GM19351 (cell line): Measurements from ENCODE around the gene TMEM154.

ENCODE experiments used
- ATAC-seq: cut with Tn5 transposase; IDR thresholded peaks from one replicate; pipeline ENCODE4 v1.9.1; 2021; ENCODE audit warnings: mild to moderate bottlenecking, moderate library complexity; ENCODE audit not compliant: unreplicated experiment

Gene TMEM154

GRCh38 chr4:152679414-152680281 is at the start of gene TMEM154:
Gene TMEM154, minus strand, starts transcription at chr4:152679997. Its CDS starts 64 bp downstream, at chr4:152679933.
- peak; percentile 56 for ATAC-seq

DNA sequence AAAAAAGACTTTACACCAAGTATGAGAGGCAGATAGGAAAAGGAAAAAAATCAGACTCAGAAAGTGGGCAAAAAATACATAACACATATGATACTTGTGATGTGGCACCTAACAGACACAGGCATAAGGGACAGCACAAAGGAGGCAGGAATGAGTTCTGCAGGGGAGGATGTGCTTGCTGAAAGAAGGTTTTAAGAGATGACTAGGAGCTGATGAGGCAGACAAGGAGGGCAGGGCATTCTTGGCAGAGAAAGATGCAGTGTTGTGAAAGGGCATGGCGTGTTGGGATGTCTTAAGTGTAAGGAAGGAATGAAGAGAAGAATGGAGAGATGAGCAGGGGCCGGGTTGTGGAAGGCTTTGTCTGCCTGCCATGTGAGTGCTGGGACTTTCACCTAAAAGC is 49.7 kb upstream of the TMEM154 start:
- ATAC-seq: no peak

DNA sequence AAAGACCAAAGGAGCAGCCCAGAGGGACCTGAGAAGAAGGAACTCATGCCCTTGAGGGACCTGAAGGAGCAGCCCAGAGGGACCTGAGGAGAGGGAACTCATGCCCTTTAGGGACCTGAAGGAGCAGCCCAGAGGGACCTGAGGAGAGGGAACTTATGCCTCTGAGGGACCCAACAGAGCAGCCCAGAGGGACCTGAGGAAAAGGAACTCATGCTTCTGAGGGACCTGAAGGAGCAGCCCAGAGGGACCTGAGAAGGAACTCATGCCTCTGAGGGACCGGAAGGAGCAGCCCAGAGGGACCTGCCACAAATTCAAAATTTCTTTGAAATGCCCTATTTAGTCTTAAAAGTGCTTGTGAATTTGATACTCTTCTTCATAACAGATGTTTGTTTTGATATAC is 48.5 kb upstream of the TMEM154 start:
- no peak for ATAC-seq

DNA sequence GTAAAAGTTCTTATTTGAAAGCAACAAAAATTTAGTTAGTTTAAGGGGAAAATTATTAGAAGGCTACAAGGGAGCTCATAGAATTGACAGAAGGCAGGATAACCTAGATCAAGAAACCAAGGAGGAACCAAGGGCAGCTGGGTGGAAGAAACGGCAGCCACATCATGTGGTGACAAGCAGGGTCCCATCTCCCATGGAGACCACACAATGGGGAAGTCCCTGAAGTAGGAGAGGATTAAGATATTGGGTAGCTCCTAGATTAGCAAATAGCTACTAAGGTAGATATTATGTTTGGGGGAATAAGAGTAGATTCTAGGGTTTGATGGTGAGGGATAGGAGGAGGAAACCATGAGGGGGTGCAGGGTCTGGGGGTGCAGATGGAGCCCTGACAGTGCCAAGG is 48.0 kb upstream of the TMEM154 start:
- ATAC-seq: no peak

DNA sequence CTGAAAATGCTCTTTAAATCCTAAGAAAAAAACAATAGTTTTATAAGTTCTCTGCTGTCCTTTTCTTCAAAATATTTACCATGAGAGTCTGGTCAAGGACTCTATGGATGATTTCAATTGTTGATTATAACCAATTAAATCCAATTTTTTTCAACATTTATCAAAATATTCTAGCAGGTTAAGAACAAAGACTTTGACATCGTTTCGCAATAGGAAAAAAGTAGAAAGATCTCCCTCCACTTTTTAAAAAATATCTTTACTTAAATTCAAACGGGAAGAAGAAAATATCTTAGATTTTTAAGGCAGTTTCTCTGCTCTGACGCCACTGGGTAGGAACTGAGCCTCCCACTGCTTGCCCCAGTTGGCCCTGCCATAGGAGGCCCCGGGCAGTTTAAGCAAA is 44.7 kb upstream of the TMEM154 start:
- no peak for ATAC-seq

DNA sequence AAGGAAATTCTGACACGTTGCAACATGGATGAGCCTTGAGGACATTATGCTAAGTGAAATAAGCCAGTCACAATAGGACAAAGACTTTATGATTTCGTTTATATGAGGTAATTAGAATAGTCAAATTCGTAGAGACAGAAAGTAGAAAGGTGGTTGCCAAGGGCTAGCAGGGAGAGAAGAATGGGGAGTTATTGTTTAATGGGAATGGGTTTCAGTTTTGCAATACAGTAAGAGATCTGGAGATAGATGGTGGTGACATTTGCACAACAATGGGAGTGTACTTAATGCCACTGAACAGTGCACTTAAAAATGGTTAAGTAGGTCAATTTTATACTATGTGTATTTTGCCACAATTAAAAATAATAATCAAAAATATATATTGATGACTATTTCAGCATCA is 43.4 kb upstream of the TMEM154 start:
- ATAC-seq: no peak

GRCh38 chr4:152719801-152720556 is 40.2 kb upstream of the TMEM154 start:
- ATAC-seq: no peak

GRCh38 chr4:152719291-152719690 is 39.5 kb upstream of the TMEM154 start:
- no peak for ATAC-seq

DNA sequence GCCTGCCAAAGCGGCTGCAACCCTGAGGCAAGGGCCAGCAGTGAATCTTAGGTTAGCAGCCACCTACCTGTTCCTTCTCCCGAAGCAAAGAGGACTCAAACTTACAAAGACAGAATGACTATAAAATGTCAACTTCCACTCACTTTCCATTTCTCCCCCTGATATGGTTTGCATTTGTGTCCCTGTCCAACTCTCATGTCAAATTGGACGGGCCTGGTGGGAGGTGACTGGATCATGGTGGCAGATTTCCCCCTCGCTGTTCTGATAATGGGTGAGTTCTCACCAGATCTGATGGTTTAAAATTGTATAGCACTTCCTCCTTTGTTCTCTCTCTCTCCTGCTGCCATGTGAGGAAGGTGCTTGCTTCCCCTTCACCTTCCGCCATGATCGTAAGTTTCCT is 35.3 kb upstream of the TMEM154 start:
- no peak for ATAC-seq

DNA sequence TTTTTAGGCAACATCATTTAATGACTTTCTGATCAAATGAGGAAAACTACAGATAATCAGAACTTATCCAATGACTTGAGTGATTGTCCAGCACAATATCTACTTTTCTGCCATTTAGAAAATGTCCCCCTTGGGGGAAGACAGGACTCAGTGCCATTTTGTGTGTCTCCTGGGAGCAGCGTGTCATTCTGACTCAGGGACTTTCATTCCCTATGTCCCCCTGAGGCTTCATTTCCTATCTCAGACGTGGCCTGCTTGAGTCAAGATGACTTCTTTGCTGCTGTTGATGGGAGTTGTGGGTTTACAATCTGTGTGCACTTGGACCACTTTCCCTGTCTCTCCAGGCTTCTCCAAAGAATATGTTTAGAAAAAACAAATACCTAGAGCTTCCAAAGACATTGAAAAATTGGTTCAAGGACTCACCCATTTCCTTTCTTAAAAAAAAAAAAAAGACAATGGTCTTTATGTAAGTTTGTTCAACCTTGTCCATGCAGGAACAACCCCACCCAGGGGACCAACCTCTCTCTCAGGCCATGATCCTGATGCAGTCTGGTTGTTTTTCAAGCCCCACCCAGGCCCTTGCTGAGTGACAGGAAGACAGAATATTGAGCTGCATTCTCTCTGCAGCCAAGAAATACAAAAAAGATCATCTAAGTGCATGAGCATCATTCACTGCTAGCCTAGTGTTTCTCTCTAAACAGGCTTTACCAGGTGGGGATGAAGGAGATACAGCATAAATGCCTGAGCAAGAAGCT is 34.3 kb upstream of the TMEM154 start:
- ATAC-seq: no peak

- ATAC-seq: peak; percentile 90
These were observed 30.1 kb upstream of the TMEM154 start for GRCh38 chr4:152709675-152710438.

- ATAC-seq: no peak
These were observed 29.0 kb upstream of the TMEM154 start for GRCh38 chr4:152708796-152709195.

- no peak for ATAC-seq
These were observed 28.6 kb upstream of the TMEM154 start for GRCh38 chr4:152708361-152708760.

DNA sequence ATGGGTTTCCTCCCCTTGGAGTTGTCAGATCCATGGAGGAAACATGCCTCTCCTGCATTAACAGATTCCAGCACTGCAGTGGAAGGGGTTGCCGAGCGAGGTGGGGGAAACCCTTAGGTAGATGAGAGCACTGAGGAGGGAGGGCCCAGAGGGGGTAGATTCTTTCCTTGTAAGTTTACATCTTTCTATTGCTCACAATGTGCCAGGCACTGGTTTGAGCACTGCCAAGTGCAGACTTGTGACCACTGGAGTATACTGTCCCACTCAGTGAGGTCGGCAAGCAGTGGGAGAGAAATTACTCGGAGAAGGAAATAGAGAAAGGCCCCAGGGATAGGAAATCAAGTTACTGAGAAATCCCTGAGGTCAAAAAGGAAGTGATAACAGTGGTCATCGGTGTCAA is 27.8 kb upstream of the TMEM154 start:
- no peak for ATAC-seq

- no peak for ATAC-seq
These were observed 26.1 kb upstream of the TMEM154 start for GRCh38 chr4:152705903-152706302.

DNA sequence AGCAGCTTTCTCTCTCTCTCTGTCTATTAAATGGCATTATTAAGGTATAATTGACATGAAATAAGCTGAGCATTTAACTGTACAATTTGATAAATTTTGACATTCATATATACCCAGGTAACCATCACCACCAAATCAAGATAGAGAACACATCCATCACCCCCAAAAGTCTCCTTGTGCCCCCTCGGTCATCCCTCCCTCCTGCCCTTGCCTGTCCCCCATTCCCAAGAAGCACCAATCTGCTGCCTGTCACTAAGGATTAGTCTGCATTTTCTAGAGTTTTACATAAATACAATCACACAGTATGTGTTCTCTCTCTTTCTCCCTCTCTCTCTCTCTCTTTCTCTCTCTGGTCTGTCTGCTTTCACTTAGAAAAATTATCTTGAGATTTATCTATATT is 25.0 kb upstream of the TMEM154 start:
- ATAC-seq: no peak

- ATAC-seq: no peak
These were observed 20.4 kb upstream of the TMEM154 start for GRCh38 chr4:152700151-152700550.

DNA sequence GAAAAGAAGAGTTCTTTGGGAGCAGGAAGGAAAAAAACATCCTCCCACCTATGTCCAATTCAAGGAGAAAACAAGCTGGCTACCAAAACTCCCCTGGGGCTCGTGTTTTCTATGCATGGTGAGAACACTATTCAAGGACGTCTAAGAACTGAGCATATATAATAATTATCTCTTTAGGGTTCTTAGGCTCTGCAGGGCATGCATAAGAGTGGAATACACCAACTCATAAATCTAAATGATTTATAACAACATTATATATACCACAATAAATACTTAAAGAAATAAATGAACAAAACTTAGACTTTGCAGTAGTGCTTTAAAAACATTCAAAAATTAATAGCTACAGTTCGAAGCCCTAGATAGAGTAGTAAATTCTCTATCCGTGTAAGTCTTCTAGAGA is 19.5 kb upstream of the TMEM154 start:
- ATAC-seq: no peak

GRCh38 chr4:152698089-152698499 is 18.3 kb upstream of the TMEM154 start:
- no peak for ATAC-seq

DNA sequence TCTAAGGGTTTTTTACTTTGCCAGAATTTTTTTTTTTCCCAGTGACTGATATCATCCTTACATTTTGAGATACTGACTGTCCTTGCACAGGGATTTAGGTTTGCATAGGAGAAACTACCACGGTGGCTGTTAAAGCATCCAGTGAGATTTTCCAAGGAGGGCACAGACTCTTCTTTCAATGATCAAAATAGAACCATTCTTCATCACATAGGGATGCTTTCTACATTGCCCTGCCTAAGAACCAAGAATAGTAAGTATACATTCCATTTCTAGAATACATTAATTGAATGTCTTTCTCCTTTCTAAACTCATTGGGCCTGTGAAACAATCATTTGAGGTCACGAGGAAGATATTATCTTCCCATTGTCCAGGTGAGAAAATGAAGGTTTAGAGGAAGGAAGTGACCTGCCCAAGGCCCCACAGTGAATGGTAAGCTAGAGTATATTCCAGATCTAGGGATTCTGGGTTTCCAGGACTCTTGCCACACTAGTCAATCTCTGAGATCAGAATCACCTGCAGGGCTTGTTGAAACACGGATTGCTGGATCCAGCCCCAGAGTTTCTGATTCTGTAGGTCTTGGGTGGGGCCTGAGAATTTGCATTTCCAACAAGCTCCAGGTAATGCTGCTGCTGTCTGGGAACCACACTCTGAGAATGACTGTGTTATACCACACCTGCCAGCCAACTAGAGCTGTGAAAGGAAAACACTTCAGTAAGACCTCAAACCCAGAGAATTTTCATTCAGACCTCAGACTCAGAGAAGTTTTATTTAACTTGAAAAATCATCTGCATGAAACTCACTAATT is 17.7 kb upstream of the TMEM154 start:
- ATAC-seq: no peak
